Neural cell (in vitro differentiated cells): ENCODE data around the gene TATDN2. TPM values are rescaled to one million over a fixed set of nuclear protein-coding genes. Genes with fewer than 3 reads are reported as not detected.

ENCODE experiments used
- H2AFZ ChIP-seq: fragments of 200-600, 300-800 bp; sonication (generic), shearing (Covaris generic); 2 replicates; pipeline ENCODE4 v1.6.0; 2014; ENCODE audit warnings: low read depth, mild to moderate bottlenecking, antibody characterized with exemption, low read length, moderate library complexity
- H3F3A ChIP-seq: fragments of 200-600 bp; shearing (Covaris generic); 2 replicates; pipeline ENCODE4 v1.6.1; 2016; ENCODE audit warnings: mild to moderate bottlenecking, moderate library complexity, mixed read lengths, antibody characterized with exemption, low read length; ENCODE audit not compliant: insufficient read depth, poor library complexity, severe bottlenecking
- H3K27ac ChIP-seq: fragments of 200-600, 300-800 bp; sonication (generic), shearing (Covaris generic); 2 replicates; pipeline ENCODE4 v1.5.1; 2014; ENCODE audit warnings: mild to moderate bottlenecking, low read length, moderate library complexity
- H3K27me3 ChIP-seq: fragments of 300-800, 200-600 bp; sonication (generic), shearing (Covaris generic); 2 replicates; pipeline ENCODE4 v1.6.0; 2014; ENCODE audit warnings: mild to moderate bottlenecking, low read depth, low read length, moderate library complexity; ENCODE audit not compliant: insufficient read depth
- H3K36me3 ChIP-seq: fragments of 300-800, 200-600 bp; sonication (generic), shearing (Covaris generic); 2 replicates; pipeline ENCODE4 v1.5.1; 2014; ENCODE audit warnings: mild to moderate bottlenecking, antibody characterized with exemption, low read length, moderate library complexity; ENCODE audit not compliant: insufficient read depth
- H3K4me2 ChIP-seq: fragments of 300-800, 200-600 bp; sonication (generic), shearing (Covaris generic); 2 replicates; pipeline ENCODE4 v1.6.0; 2014; ENCODE audit warnings: mild to moderate bottlenecking, low read length
- H3K4me3 ChIP-seq: fragments of 300-800, 200-600 bp; sonication (generic), shearing (Covaris generic); 2 replicates; pipeline ENCODE4 v1.5.1; 2014; ENCODE audit warnings: mild to moderate bottlenecking, low read length, moderate library complexity
- H3K79me2 ChIP-seq: fragments of 200-600 bp; shearing (Covaris generic); replicated peaks from 2 replicates; pipeline ENCODE4 v1.6.0; 2014; ENCODE audit warnings: mild to moderate bottlenecking, low read length, moderate library complexity; ENCODE audit not compliant: insufficient read depth
- H3K9ac ChIP-seq: fragments of 300-800, 200-600 bp; sonication (generic), shearing (Covaris generic); 2 replicates; pipeline ENCODE4 v1.6.1; 2016; ENCODE audit warnings: mild to moderate bottlenecking, low read length, mixed read lengths
- H3K9me2 ChIP-seq: fragments of 200-600 bp; shearing (Covaris generic); 2 replicates; pipeline ENCODE4 v1.6.1; 2016; ENCODE audit warnings: mild to moderate bottlenecking, low read length, mixed read lengths; ENCODE audit not compliant: insufficient read depth
- H3K9me3 ChIP-seq: fragments of 200-600, 300-800 bp; sonication (generic), shearing (Covaris generic); 2 replicates; pipeline ENCODE4 v1.6.1; 2016; ENCODE audit warnings: mild to moderate bottlenecking, mixed run types, low read length, moderate library complexity, mixed read lengths
- H4K20me1 ChIP-seq: fragments of 200-600 bp; shearing (Covaris generic); 2 replicates; pipeline ENCODE4 v1.6.1; 2016; ENCODE audit warnings: mild to moderate bottlenecking, mixed run types; ENCODE audit not compliant: insufficient read depth
- CTCF ChIP-seq: fragments of 450-650 bp; IDR thresholded peaks from 2 replicates; pipeline ENCODE4 v1.5.1; 2014; ENCODE audit warnings: antibody characterized with exemption, mild to moderate bottlenecking, moderate library complexity; ENCODE audit not compliant: poor library complexity, severe bottlenecking
- EP300 ChIP-seq: fragments of 450-650 bp; conservative IDR thresholded peaks from 2 replicates; pipeline ENCODE4 v1.6.1; 2014; ENCODE audit warnings: antibody characterized with exemption, mild to moderate bottlenecking, moderate library complexity; ENCODE audit not compliant: poor library complexity, severe bottlenecking
- EZH2 ChIP-seq: fragments of 200-600, 300-800 bp; shearing (Covaris generic), sonication (generic); IDR thresholded peaks from 2 replicates; pipeline ENCODE4 v1.6.1; 2014; ENCODE audit warnings: antibody characterized with exemption, low read length, borderline replicate concordance, mild to moderate bottlenecking; ENCODE audit not compliant: insufficient read depth, poor library complexity, severe bottlenecking
- MXI1 ChIP-seq: fragments of 450-650 bp; conservative IDR thresholded peaks from 2 replicates; pipeline ENCODE4 v1.6.1; 2014; ENCODE audit warnings: antibody characterized with exemption, mild to moderate bottlenecking; ENCODE audit not compliant: poor library complexity, severe bottlenecking
- POLR2AphosphoS5 ChIP-seq: IDR thresholded peaks from 2 replicates; pipeline ENCODE4 v1.6.1; 2012
- RAD21 ChIP-seq: fragments of 450-650 bp; conservative IDR thresholded peaks from 2 replicates; pipeline ENCODE4 v1.6.1; 2014; ENCODE audit warnings: antibody characterized with exemption, mild to moderate bottlenecking, moderate library complexity
- REST ChIP-seq: IDR thresholded peaks from 2 replicates; pipeline ENCODE4 v1.6.1; 2012; ENCODE audit warnings: borderline replicate concordance
- SMC3 ChIP-seq: fragments of 450-650 bp; conservative IDR thresholded peaks from 2 replicates; pipeline ENCODE4 v1.6.1; 2014; ENCODE audit warnings: antibody characterized with exemption, mild to moderate bottlenecking, moderate library complexity; ENCODE audit not compliant: poor library complexity
- TAF1 ChIP-seq: IDR thresholded peaks from 2 replicates; pipeline ENCODE4 v1.6.1; 2012; ENCODE audit warnings: low read depth
- polyA plus RNA-seq: library from polyadenylated mRNA; depleted of rRNA; stranded (reverse); fragments of >200 nt; gene quantifications from 2 replicates; pipeline ENCODE4 v1.2.3, GENCODE V29; 2014

Gene TATDN2
- polyA plus RNA-seq, 1 donor from 2014 or later, result 22.1 TPM

DNA sequence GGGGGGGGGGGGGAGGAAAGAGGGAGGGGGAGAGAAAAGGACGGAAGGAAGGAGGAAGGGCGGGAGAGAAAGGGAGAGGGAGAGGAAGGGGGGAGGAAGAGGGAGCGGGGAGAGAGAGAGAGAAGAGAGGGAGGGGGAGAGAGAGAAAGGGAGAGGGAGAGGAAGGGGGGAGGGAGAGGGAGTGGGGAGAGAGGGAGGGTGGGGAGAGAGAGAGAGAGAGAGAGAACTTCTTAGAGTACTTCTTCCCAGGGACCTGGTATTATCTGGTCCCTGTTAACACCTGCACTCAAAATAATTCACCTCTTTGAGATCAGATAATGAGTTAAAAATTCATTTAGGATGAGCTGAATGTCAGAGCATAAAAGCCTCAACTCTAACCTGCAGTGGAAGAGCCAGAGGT is 71.5 kb downstream of the TATDN2 start:
- Histone ChIP-seq H3F3A (no peaks in the 10 kb centered on the region), H3K27ac (no peak overlapping the region), H3K79me2 (peaks cover 18% of the 10 kb centered on the region), H3K4me2 (peak overlapping the region; percentile 99), H3K36me3 (no peaks in the 10 kb centered on the region), H2AFZ (no peak overlapping the region), H3K9ac (peak overlapping the region; percentile 88), H3K27me3 (no peaks in the 10 kb centered on the region), H3K4me3 (peak overlapping the region; percentile 87), H3K9me3 (no peaks in the 10 kb centered on the region), H3K9me2 (no peaks in the 10 kb centered on the region), H4K20me1 (no peaks in the 10 kb centered on the region)
- TF ChIP-seq EZH2 (no peak), SMC3 (no peak), EP300 (no peak), REST (no peak), POLR2AphosphoS5 (no peak), TAF1 (no peak), CTCF (no peak), MXI1 (no peak), RAD21 (no peak)

GRCh38 chr3:10320320-10320677 is 72.0 kb downstream of the TATDN2 start:
- TF ChIP-seq TAF1, result no peak
- TF ChIP-seq SMC3, result no peak
- no peak for TF ChIP-seq CTCF
- no peak for TF ChIP-seq EP300
- no peak for TF ChIP-seq POLR2AphosphoS5
- no peak for TF ChIP-seq EZH2
- TF ChIP-seq REST, result no peak
- TF ChIP-seq MXI1, result no peak
- TF ChIP-seq RAD21, result no peak
- H2AFZ ChIP-seq, result peak overlapping the region; percentile 90
- H3K4me2 ChIP-seq, result peak overlapping the region; percentile 99
- H3K27ac ChIP-seq, result peak overlapping the region; percentile 71
- no peaks in the 10 kb centered on the region for H4K20me1 ChIP-seq
- no peaks in the 10 kb centered on the region for H3K9me2 ChIP-seq
- H3F3A ChIP-seq, result no peaks in the 10 kb centered on the region
- H3K9me3 ChIP-seq, result no peaks in the 10 kb centered on the region
- peaks cover 18% of the 10 kb centered on the region for H3K79me2 ChIP-seq
- H3K27me3 ChIP-seq, result no peaks in the 10 kb centered on the region
- H3K36me3 ChIP-seq, result no peaks in the 10 kb centered on the region
- peak overlapping the region; percentile 87 for H3K4me3 ChIP-seq
- H3K9ac ChIP-seq, result peak overlapping the region; percentile 88
